ENCODE measurements around the gene DCP1A.

DCP1A gene

GRCh38 chr3:53357458-53357857 lies 10.1 kb upstream of the DCP1A start:
- no peaks in the 10 kb centered on the region for H3K4me1 ChIP-seq (ENCODE audit: insufficient read depth, low read length, severe bottlenecking)
- H4K20me1 ChIP-seq (ENCODE audit: insufficient read depth, low read length) = no peaks in the 10 kb centered on the region
- H3K9ac ChIP-seq (ENCODE audit: low read length) = no peak overlapping the region
- no peaks in the 10 kb centered on the region for H3K9me2 ChIP-seq (ENCODE audit: low read depth, low read length)
- no peaks in the 10 kb centered on the region for H3K27me3 ChIP-seq (ENCODE audit: insufficient read depth, low read length)
- TF ChIP-seq EZH2 (IDR thresholded peaks at IDR 0.05; ENCODE audit: borderline replicate concordance, low read length) (no peak), CTCF (IDR thresholded peaks at IDR 0.05; ENCODE audit: low read length) (no peak)
- no peak overlapping the region for H2AFZ ChIP-seq (ENCODE audit: low read length)
- H3K36me3 ChIP-seq (ENCODE audit: insufficient read depth, low read length) = no peaks in the 10 kb centered on the region
- no peaks in the 10 kb centered on the region for H3K9me3 ChIP-seq (ENCODE audit: low read length)
- H3F3A ChIP-seq (ENCODE audit: insufficient read depth, low read length) = no peaks in the 10 kb centered on the region
- H3K4me2 ChIP-seq (ENCODE audit: low read length) = no peak overlapping the region
- H3K79me2 ChIP-seq (ENCODE audit: insufficient read depth, low read length) = no peaks in the 10 kb centered on the region
- no peak overlapping the region for H3K27ac ChIP-seq (ENCODE audit: low read depth, low read length, poor library complexity, severe bottlenecking)
- no peak overlapping the region for H3K4me3 ChIP-seq (ENCODE audit: low read depth, low read length, poor library complexity, severe bottlenecking)

- Histone ChIP-seq H3K4me3 (ENCODE audit: low read depth, low read length, poor library complexity, severe bottlenecking) (no peak overlapping the region), H3K9me3 (ENCODE audit: low read length) (no peaks in the 10 kb centered on the region), H2AFZ (ENCODE audit: low read length) (no peak overlapping the region), H3K79me2 (ENCODE audit: insufficient read depth, low read length) (no peaks in the 10 kb centered on the region), H3K36me3 (ENCODE audit: insufficient read depth, low read length) (no peaks in the 10 kb centered on the region), H3K27me3 (ENCODE audit: insufficient read depth, low read length) (no peaks in the 10 kb centered on the region), H3K4me1 (ENCODE audit: insufficient read depth, low read length, severe bottlenecking) (no peaks in the 10 kb centered on the region), H4K20me1 (ENCODE audit: insufficient read depth, low read length) (no peaks in the 10 kb centered on the region), H3K27ac (ENCODE audit: low read depth, low read length, poor library complexity, severe bottlenecking) (no peak overlapping the region), H3K4me2 (ENCODE audit: low read length) (no peak overlapping the region), H3K9me2 (ENCODE audit: low read depth, low read length) (no peaks in the 10 kb centered on the region), H3F3A (ENCODE audit: insufficient read depth, low read length) (no peaks in the 10 kb centered on the region), H3K9ac (ENCODE audit: low read length) (no peak overlapping the region)
- TF ChIP-seq CTCF (IDR thresholded peaks at IDR 0.05; ENCODE audit: low read length) = no peak
- TF ChIP-seq EZH2 (IDR thresholded peaks at IDR 0.05; ENCODE audit: borderline replicate concordance, low read length) = no peak
Observed at GRCh38 chr3:53354945-53355498, 7.7 kb upstream of the DCP1A start.

- H4K20me1 ChIP-seq (ENCODE audit: insufficient read depth, low read length) = no peaks in the 10 kb centered on the region
- no peaks in the 10 kb centered on the region for H3K27me3 ChIP-seq (ENCODE audit: insufficient read depth, low read length)
- H3K4me2 ChIP-seq (ENCODE audit: low read length) = no peak overlapping the region
- no peak for TF ChIP-seq CTCF (IDR thresholded peaks at IDR 0.05; ENCODE audit: low read length)
- no peak for TF ChIP-seq EZH2 (IDR thresholded peaks at IDR 0.05; ENCODE audit: borderline replicate concordance, low read length)
- no peaks in the 10 kb centered on the region for H3K9me3 ChIP-seq (ENCODE audit: low read length)
- H3F3A ChIP-seq (ENCODE audit: insufficient read depth, low read length) = no peaks in the 10 kb centered on the region
- H2AFZ ChIP-seq (ENCODE audit: low read length) = no peak overlapping the region
- H3K79me2 ChIP-seq (ENCODE audit: insufficient read depth, low read length) = no peaks in the 10 kb centered on the region
- H3K9me2 ChIP-seq (ENCODE audit: low read depth, low read length) = no peaks in the 10 kb centered on the region
- no peak overlapping the region for H3K27ac ChIP-seq (ENCODE audit: low read depth, low read length, poor library complexity, severe bottlenecking)
- no peak overlapping the region for H3K9ac ChIP-seq (ENCODE audit: low read length)
- no peaks in the 10 kb centered on the region for H3K4me1 ChIP-seq (ENCODE audit: insufficient read depth, low read length, severe bottlenecking)
- H3K4me3 ChIP-seq (ENCODE audit: low read depth, low read length, poor library complexity, severe bottlenecking) = no peak overlapping the region
- no peaks in the 10 kb centered on the region for H3K36me3 ChIP-seq (ENCODE audit: insufficient read depth, low read length)
Observed at GRCh38 chr3:53353202-53353601, 5.9 kb upstream of the DCP1A start.

Data from OCI-LY1 (cell line).